Measurements from ENCODE around the gene SLC7A5. TPM values are rescaled to one million over a fixed set of nuclear protein-coding genes. Genes with fewer than 3 reads are reported as not detected.
A peak's percentile ranks its signal among the peaks of the same experiment; 100 is the strongest.

The SLC7A5 gene
- total and polyA plus RNA-seq, 2 of the 13 experiments (the other 11 are each of a cell fraction or from before 2014, with no cell fraction given), result 79.6 to 155 TPM

- TF ChIP-seq FOXJ3 (CRISPR knock-in tag; IDR thresholded peaks at IDR 0.05; ENCODE audit: borderline replicate concordance) (no peak), ZFP91 (CRISPR knock-in tag; IDR thresholded peaks at IDR 0.05; ENCODE audit: borderline replicate concordance) (peak; percentile 63; the same call in 1 of the 2 replicates), RNF219 (CRISPR knock-in tag; IDR thresholded peaks at IDR 0.05) (no peak), NBN (conservative IDR thresholded peaks at IDR 0.05) (no peak), ZNF703 (CRISPR knock-in tag; IDR thresholded peaks at IDR 0.05; ENCODE audit: borderline replicate concordance) (no peak), SMAD1 (CRISPR knock-in tag; IDR thresholded peaks at IDR 0.05; ENCODE audit: borderline replicate concordance, low read depth) (no peak), HNF1A (IDR thresholded peaks at IDR 0.05; ENCODE audit: low read depth) (no peak), HNF1A (CRISPR knock-in tag; IDR thresholded peaks at IDR 0.05; ENCODE audit: borderline replicate concordance) (no peak), ZMYM2 (CRISPR knock-in tag; IDR thresholded peaks at IDR 0.05) (no peak), ZNF747 (CRISPR knock-in tag; IDR thresholded peaks at IDR 0.05; ENCODE audit: borderline replicate concordance) (no peak), ZNF138 (CRISPR knock-in tag; IDR thresholded peaks at IDR 0.05; ENCODE audit: low read depth) (0 out of 2 replicates have a peak, but pooled peaks have one; percentile 36), HHEX (CRISPR knock-in tag; IDR thresholded peaks at IDR 0.05) (no peak), ZNF841 (CRISPR knock-in tag; IDR thresholded peaks at IDR 0.05; ENCODE audit: borderline replicate concordance) (no peak), PLSCR1 (CRISPR knock-in tag; IDR thresholded peaks at IDR 0.05; ENCODE audit: borderline replicate concordance) (no peak), ZNF687 (CRISPR knock-in tag; IDR thresholded peaks at IDR 0.05) (peak; percentile 60), SIN3B (IDR thresholded peaks at IDR 0.05; ENCODE audit: low read length) (no peak)
Observed at GRCh38 chr16:87877942-87878507, 8.7 kb upstream of the SLC7A5 start (continued).
